ENCODE data around the gene SYT2.
"Not testable (repeated sequence)": the region's sequence is repeated elsewhere in the genome, so short reads cannot be mapped to it uniquely, and the experiment has no call there.

The SYT2 gene

GRCh38 chr1:202623075-202623474 is 87.2 kb downstream of the SYT2 start:
- DNase-seq (ENCODE audit: low read depth), result no peak

- DNase-seq (ENCODE audit: low read depth), result no peak
Measured at GRCh38 chr1:202622388-202622787, 87.9 kb downstream of the SYT2 start.

- no peak for DNase-seq (ENCODE audit: low read depth)
Measured at GRCh38 chr1:202621446-202621845, 88.8 kb downstream of the SYT2 start.

- DNase-seq (ENCODE audit: low read depth), result not testable (repeated sequence)
Measured at GRCh38 chr1:202620036-202620435, 90.2 kb downstream of the SYT2 start.

GRCh38 chr1:202619505-202619904 is 90.7 kb downstream of the SYT2 start:
- no peak for DNase-seq (ENCODE audit: low read depth)

GRCh38 chr1:202619012-202619411 is 91.2 kb downstream of the SYT2 start:
- DNase-seq (ENCODE audit: low read depth), result not testable (repeated sequence)

GRCh38 chr1:202616355-202616915 is 93.8 kb downstream of the SYT2 start:
- DNase-seq (ENCODE audit: low read depth), result no peak

- no peak for DNase-seq (ENCODE audit: low read depth)
Measured at GRCh38 chr1:202615501-202616354, 94.5 kb downstream of the SYT2 start.

GRCh38 chr1:202615208-202615500 is 95.1 kb downstream of the SYT2 start:
- DNase-seq (ENCODE audit: low read depth), result not testable (repeated sequence)

GRCh38 chr1:202614363-202615207 is 95.7 kb downstream of the SYT2 start:
- DNase-seq (ENCODE audit: low read depth), result not testable (repeated sequence)

- no peak for DNase-seq (ENCODE audit: low read depth)
Measured at GRCh38 chr1:202613571-202613970, 96.7 kb downstream of the SYT2 start.

- not testable (repeated sequence) for DNase-seq (ENCODE audit: low read depth)
Measured at GRCh38 chr1:202612036-202612435, 98.2 kb downstream of the SYT2 start.

GRCh38 chr1:202605515-202605914 is 104.7 kb downstream of the SYT2 start:
- DNase-seq (ENCODE audit: low read depth), result no peak

GRCh38 chr1:202603435-202603834 is 106.8 kb downstream of the SYT2 start:
- no peak for DNase-seq (ENCODE audit: low read depth)

- DNase-seq (ENCODE audit: low read depth), result no peak
Measured at GRCh38 chr1:202600432-202601041, 109.7 kb downstream of the SYT2 start.

- DNase-seq (ENCODE audit: low read depth), result no peak
Measured at GRCh38 chr1:202599669-202600431, 110.4 kb downstream of the SYT2 start.

- no peak for DNase-seq (ENCODE audit: low read depth)
Measured at GRCh38 chr1:202597090-202597761, 113.0 kb downstream of the SYT2 start.

- DNase-seq (ENCODE audit: low read depth), result no peak
Measured at GRCh38 chr1:202596638-202597037, 113.6 kb downstream of the SYT2 start.

GRCh38 chr1:202593845-202594244 is 116.4 kb downstream of the SYT2 start:
- DNase-seq (ENCODE audit: low read depth), result no peak

GRCh38 chr1:202592146-202592545 is 118.1 kb downstream of the SYT2 start:
- no peak for DNase-seq (ENCODE audit: low read depth)

- no peak for DNase-seq (ENCODE audit: low read depth)
Measured at GRCh38 chr1:202591515-202591914, 118.7 kb downstream of the SYT2 start.

Data from stimulated activated CD8-positive, alpha-beta memory T cell treated with anti-CD3 and anti-CD28 coated beads, Interleukin-7, amount 100 ng/mL, for 24 hours (primary cell).